ENCODE results near the gene KY. TPM values are rescaled to one million over a fixed set of nuclear protein-coding genes. Genes with fewer than 3 reads are reported as not detected.

KY gene
- total and polyA plus RNA-seq, 9 of the 15 experiments (the other 6 are each of a cell fraction or from before 2014, with no cell fraction given), result not detected

DNA sequence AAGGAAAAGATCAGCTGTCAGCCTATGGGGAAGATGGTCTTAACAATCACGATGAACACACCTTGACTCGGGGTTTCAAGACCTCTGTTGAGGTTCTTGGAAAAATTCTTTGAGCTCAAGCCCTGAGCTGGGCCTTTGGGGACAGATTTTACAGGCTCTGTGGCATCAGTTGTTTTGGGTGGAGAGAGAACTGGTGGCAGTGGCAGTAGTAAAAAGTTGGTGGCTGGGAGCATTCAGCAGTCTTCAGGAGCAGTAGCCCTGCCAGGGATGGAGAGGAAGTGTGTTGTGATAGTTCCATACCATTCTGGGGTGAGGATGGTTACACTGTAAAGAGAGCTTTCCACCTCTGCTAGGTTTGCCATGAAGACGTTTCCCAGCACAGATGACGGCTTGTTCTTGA lies 4.9 kb upstream of the KY start:
- Histone ChIP-seq H3K4me1 (replicated peaks in 1 of 2; ENCODE audit: control insufficient read depth in 2 of 2, insufficient read depth in 2 of 2, low read length in 2 of 2) (no peaks in the 10 kb centered on the region; a peak in 1 of 5 replicates), H3K9ac (ENCODE audit: insufficient read depth in 1 of 2, low read depth in 2 of 2, low read length in 2 of 2) (no peak overlapping the region), H4K20me1 (replicated peaks; ENCODE audit: control insufficient read depth, insufficient read depth, low read length) (no peaks in the 10 kb centered on the region), H3K9me3 (replicated peaks; ENCODE audit: control insufficient read depth, insufficient read depth, low read depth, low read length) (no peaks in the 10 kb centered on the region), H3K4me3 (no peak overlapping the region), H3K9me1 (ENCODE audit: control insufficient read depth, insufficient read depth, low read length) (no peaks in the 10 kb centered on the region), H3K79me2 (ENCODE audit: control insufficient read depth, insufficient read depth, low read length) (no peaks in the 10 kb centered on the region), H2AFZ (ENCODE audit: low read depth, low read length) (no peak overlapping the region), H3K36me3 (ENCODE audit: control insufficient read depth, insufficient read depth, low read length) (no peaks in the 10 kb centered on the region), H3K27me3 (ENCODE audit: control insufficient read depth in 2 of 2, insufficient read depth in 2 of 2, low read length in 2 of 2) (peaks cover 0 to 16% of the 10 kb centered on the region in 2 experiments; a peak in 2 of 5 replicates), H3K27ac (ENCODE audit: extremely low read depth, low read depth, low read length) (no peak overlapping the region), H3K4me2 (ENCODE audit: insufficient read depth, low read length) (no peak overlapping the region)
- WGBS (ENCODE audit: insufficient coverage, low coverage, missing lambda C conversion rate), result 0% methylated on average over 2 of the region's 4 CpGs
- in situ Hi-C loops (cut with MboI) (no loop called here), intact Hi-C loops (cut with micrococcal nuclease) (no loop called here)
- FAIRE-seq (no peak), DNase-seq (ENCODE audit: extremely low read depth in 1 of 4, low spot score in 3 of 4) (no peak), ATAC-seq (no peak)
- POLR2A ChIA-PET, result no interaction called here
- BruUV-seq (replicated peaks), result no TSS peak
- CTCF ChIA-PET (ENCODE audit: low intra/inter-chr PET ratio), result no interaction called here
- TF ChIP-seq SNIP1 (IDR thresholded peaks at IDR 0.05; ENCODE audit: low read depth), result no peak
- TF ChIP-seq, protein P1, sequence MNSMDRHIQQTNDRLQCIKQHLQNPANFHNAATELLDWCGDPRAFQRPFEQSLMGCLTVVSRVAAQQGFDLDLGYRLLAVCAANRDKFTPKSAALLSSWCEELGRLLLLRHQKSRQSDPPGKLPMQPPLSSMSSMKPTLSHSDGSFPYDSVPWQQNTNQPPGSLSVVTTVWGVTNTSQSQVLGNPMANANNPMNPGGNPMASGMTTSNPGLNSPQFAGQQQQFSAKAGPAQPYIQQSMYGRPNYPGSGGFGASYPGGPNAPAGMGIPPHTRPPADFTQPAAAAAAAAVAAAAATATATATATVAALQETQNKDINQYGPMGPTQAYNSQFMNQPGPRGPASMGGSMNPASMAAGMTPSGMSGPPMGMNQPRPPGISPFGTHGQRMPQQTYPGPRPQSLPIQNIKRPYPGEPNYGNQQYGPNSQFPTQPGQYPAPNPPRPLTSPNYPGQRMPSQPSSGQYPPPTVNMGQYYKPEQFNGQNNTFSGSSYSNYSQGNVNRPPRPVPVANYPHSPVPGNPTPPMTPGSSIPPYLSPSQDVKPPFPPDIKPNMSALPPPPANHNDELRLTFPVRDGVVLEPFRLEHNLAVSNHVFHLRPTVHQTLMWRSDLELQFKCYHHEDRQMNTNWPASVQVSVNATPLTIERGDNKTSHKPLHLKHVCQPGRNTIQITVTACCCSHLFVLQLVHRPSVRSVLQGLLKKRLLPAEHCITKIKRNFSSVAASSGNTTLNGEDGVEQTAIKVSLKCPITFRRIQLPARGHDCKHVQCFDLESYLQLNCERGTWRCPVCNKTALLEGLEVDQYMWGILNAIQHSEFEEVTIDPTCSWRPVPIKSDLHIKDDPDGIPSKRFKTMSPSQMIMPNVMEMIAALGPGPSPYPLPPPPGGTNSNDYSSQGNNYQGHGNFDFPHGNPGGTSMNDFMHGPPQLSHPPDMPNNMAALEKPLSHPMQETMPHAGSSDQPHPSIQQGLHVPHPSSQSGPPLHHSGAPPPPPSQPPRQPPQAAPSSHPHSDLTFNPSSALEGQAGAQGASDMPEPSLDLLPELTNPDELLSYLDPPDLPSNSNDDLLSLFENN (IDR thresholded peaks at IDR 0.05; ENCODE audit: low read depth in 2 of 2, low read length in 2 of 2), result no peak
- TF ChIP-seq, protein P2, sequence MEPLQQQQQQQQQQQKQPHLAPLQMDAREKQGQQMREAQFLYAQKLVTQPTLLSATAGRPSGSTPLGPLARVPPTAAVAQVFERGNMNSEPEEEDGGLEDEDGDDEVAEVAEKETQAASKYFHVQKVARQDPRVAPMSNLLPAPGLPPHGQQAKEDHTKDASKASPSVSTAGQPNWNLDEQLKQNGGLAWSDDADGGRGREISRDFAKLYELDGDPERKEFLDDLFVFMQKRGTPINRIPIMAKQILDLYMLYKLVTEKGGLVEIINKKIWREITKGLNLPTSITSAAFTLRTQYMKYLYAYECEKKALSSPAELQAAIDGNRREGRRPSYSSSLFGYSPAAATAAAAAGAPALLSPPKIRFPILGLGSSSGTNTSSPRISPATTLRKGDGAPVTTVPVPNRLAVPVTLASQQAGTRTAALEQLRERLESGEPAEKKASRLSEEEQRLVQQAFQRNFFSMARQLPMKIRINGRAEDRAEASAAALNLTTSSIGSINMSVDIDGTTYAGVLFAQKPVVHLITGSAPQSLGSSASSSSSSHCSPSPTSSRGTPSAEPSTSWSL (CRISPR knock-in tag; IDR thresholded peaks at IDR 0.05; ENCODE audit: borderline replicate concordance), result no peak
- TF ChIP-seq TCF3 (CRISPR knock-in tag; IDR thresholded peaks at IDR 0.05), result no peak
- TF ChIP-seq CC2D1A (IDR thresholded peaks at IDR 0.05), result no peak
- no peak for TF ChIP-seq POLR3A (IDR thresholded peaks at IDR 0.05; ENCODE audit: borderline replicate concordance, extremely low read depth, insufficient read depth, insufficient read length)
- no peak for TF ChIP-seq SMARCB1 (IDR thresholded peaks at IDR 0.05; ENCODE audit: insufficient read length, low read depth)
- TF ChIP-seq SP2 (IDR thresholded peaks at IDR 0.05; ENCODE audit: extremely low read depth, low read depth, low read length, poor library complexity, severe bottlenecking), result no peak
- no peak for TF ChIP-seq NFRKB (IDR thresholded peaks at IDR 0.05; ENCODE audit: low read depth)
- TF ChIP-seq MYC (IDR thresholded peaks at IDR 0.05; ENCODE audit: low read depth, low read length), result no peak
- no peak for TF ChIP-seq MYC (CRISPR knock-in tag; IDR thresholded peaks at IDR 0.05; ENCODE audit: borderline replicate concordance, low read depth)
- no peak for TF ChIP-seq KLF10 (CRISPR knock-in tag; IDR thresholded peaks at IDR 0.05)
- no peak for TF ChIP-seq GABPB2 (CRISPR knock-in tag; conservative IDR thresholded peaks at IDR 0.05)
- TF ChIP-seq, protein P3, sequence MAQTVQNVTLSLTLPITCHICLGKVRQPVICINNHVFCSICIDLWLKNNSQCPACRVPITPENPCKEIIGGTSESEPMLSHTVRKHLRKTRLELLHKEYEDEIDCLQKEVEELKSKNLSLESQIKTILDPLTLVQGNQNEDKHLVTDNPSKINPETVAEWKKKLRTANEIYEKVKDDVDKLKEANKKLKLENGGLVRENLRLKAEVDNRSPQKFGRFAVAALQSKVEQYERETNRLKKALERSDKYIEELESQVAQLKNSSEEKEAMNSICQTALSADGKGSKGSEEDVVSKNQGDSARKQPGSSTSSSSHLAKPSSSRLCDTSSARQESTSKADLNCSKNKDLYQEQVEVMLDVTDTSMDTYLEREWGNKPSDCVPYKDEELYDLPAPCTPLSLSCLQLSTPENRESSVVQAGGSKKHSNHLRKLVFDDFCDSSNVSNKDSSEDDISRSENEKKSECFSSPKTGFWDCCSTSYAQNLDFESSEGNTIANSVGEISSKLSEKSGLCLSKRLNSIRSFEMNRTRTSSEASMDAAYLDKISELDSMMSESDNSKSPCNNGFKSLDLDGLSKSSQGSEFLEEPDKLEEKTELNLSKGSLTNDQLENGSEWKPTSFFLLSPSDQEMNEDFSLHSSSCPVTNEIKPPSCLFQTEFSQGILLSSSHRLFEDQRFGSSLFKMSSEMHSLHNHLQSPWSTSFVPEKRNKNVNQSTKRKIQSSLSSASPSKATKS (CRISPR knock-in tag; IDR thresholded peaks at IDR 0.05), result no peak
- no peak for TF ChIP-seq BCL6 (CRISPR knock-in tag; IDR thresholded peaks at IDR 0.05)
- no peak for TF ChIP-seq NFATC3 (IDR thresholded peaks at IDR 0.05)
- TF ChIP-seq CCNT2 (IDR thresholded peaks at IDR 0.05; ENCODE audit: borderline replicate concordance, extremely low read depth, insufficient read length, low read depth, low read length), result no peak
- no peak for TF ChIP-seq ZNF707 (CRISPR knock-in tag; conservative IDR thresholded peaks at IDR 0.05)

Measured in K562 (cell line).